ENCODE results near the gene USO1. TPM values are rescaled to one million over a fixed set of nuclear protein-coding genes. Genes with fewer than 3 reads are reported as not detected.
"Not testable (repeated sequence)": the region's sequence is repeated elsewhere in the genome, so short reads cannot be mapped to it uniquely, and the experiment has no call there.

The USO1 gene
- total RNA-seq, 1 donor from 2014 or later, result 216 TPM

DNA sequence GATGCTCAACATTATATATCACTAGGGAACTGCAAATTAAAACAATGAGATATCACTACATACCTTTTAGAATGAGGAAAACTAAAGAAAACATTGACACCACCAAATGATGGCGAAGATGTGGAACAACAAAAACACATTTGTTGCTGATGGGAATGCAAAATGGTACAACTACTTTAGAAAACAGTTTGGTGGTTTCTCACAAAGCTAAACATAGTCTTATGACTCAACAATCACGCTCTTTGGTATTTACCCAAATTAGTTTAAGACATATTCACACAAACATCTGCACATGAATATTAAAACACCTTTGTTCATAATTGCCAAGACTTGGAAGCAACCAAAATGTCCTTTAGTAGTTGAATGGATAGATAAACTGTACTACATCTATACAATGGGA lies 53.2 kb downstream of the USO1 start:
- DNase-seq, result no peak

DNA sequence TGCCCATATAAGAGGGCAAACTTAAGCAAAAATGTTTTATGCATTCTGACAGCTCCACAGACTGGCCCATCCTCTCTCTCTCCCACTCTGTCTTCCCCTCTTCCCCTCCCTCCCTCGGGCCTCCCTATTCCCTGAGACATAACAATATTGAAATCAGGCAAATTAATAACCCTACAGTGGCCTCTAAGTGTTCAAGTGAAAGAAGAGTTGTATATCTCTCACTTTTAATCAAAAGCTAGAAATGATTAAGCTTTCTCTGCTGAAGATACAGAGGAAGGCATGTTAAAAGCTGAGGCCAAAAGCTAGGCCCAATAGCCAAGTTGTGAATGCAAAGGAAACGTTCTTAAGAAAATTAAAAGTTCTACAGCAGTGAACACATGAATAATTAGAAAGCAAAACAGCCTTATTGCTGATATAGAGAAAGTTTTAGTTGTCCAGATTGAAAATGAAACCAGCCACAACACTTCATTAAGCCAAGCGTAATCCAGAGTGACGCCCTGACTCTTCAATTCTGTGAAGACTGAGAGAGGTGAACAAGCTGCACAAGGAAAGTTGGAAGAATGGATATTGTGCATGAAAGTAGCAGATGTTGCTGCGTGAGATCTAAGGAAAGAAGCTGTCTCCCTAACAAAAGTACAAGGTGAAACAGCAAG lies 54.9 kb downstream of the USO1 start:
- no peak for DNase-seq

DNA sequence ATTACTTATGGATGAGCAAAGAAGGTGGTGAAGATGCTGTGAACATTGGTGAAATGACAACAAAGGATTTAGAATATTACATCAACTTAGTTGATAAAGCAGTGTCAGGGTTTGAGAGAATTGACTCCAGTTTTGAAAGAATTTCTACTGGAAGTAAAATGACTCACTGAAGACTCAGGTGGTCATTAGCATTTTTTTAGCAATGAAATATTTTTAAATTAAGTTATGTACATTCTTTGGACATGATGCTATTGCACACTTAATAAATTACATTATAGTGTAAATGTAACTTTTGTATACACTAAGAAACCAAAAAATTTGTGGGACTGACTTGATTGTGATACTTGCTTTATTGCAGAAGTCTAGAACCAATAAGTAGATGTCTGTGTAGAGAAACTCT lies 56.9 kb downstream of the USO1 start:
- DNase-seq, result no peak

DNA sequence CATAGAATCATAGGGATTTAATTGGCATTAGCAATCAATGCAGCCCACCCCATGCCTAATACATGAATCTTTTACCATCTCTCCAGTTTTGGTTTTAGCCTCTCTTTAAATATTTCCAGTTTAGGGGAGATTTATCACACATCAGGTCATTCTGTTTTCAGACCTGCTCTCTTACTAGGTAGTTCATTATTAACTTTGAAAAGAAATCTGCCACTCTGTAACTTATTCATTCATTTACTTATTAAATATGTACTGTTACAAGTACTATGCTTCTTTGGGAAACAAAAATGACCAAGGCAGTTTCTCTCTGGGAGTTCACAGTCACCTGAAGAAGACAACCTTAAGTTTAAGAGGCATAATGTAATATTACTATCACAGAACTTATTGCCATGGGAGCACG lies 62.1 kb downstream of the USO1 start:
- no peak for DNase-seq

DNA sequence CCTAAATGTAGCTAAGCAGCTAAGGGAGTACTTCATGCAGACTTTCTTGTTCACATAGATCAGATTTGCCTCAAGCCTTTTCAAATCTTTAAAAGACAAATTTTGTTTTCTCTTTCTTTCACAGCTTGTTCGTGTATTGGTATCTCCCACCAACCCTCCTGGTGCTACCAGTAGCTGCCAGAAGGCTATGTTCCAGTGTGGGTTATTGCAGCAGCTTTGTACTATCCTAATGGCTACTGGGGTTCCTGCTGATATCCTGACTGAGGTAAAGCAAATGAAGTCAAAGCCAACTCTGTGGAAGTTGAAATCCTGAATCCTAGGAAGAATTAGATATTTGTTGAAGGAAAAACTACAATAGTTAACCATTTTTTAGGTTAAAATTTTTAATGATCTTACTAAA lies 62.6 kb downstream of the USO1 start:
- DNase-seq, result no peak

DNA sequence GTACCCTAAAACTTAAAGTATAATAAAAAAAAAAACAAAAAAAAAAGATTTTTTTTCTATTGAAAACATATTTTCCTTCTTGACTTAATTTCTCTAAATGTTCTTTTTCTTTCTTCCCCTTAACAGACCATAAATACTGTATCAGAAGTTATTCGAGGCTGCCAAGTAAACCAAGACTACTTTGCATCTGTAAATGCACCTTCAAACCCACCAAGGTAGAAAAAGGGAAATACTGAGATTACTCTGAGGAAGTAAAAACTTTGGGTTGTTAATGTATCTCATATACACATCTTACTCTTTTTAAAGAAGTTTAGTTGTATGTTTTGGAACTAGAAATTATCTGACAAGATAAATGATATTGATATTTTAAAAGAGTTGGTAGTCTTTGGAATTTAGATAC lies 65.6 kb downstream of the USO1 start:
- no peak for DNase-seq

DNA sequence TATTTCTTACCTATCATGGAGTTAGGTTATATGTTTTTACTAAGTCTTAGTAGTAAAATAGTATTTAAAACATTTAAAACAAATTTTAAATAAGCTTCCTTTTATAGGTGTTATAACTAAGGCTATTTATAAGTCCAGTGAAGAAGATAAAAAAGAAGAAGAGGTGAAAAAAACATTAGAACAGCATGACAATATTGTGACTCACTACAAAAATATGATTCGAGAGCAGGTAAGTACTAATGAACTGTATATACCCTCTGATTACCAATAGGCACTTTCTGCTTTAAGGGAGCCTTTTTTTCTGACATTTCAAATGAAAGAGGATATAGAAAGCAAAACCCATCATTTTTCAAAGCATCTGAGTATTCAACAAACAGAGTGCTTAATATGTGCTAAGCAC lies 76.6 kb downstream of the USO1 start:
- DNase-seq, result no peak

DNA sequence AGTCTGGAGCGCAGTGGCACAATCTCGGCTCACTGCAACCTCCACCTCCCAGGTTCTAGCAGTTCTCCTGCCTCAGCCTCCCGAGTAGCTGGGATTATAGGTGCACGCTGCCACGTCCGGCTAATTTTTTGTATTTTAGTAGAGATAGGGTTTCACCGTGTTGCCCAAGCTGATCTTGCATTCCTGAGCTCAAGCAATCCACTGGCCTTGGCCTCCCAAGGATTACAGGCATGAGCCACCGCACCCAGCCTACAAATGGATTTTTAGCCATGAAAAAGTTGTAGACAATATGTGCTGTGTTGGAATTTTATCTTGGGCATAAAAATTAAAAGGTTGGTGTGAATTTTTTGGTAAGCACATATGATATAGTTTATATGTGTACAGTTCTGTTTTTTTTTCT lies 81.7 kb downstream of the USO1 start:
- DNase-seq, result not testable (repeated sequence)

DNA sequence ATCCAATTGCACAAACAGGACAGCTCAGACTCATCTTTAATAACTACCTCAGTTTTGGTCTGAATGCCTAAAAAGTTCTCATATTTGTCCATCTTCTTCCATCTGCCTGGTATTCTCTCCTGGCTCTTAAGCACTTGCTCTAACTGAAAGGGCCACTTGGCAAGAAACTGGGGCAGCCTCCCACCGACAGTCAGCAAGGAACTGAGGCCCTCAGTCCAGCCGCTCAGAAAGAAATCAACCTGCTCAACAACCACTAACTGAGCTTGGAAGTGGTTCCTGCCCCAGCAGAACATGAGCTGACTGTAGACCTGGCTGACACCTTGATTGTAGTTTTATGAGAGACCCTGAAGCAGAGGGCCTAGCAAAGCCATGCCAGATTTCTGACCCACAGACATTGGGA lies 93.5 kb downstream of the USO1 start:
- DNase-seq, result no peak

DNA sequence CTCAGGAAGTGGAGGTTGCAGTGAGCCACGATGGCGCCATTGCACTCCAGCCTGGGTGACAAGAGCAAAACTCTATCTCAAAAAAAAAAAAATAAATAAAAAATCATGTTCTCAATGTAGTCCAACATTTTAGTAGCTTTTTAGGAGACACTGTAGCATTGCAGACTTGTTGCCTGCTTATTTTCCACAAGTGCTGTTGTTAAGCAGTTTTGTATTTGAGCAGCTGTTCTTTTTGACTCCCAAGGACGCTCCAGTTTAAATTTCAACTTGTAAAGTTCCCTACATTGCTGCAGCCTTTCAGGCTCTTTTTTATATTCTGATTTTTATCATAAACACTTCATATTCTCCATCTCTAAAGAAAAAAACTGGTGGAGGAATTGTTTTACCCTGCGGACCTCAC lies 94.7 kb downstream of the USO1 start:
- no peak for DNase-seq

DNA sequence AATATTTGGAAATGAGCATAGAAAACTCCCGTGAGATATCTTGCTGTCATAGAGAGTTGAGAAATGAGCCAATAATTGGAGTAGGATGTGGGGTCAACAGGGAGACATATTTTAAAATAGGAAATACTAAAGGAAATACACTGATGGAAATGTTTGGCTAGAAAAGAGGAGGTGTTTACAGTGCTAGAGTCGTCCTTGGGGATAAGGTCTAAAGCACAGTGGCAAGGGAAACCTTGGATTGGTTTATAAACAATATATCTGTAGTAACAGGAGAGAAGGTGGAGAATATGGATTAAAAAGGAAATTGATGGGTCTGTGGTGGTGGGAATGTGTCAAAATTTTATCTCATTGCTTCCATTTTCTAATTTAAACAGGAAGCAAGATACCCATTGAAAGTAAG lies 95.8 kb downstream of the USO1 start:
- DNase-seq, result no peak

DNA sequence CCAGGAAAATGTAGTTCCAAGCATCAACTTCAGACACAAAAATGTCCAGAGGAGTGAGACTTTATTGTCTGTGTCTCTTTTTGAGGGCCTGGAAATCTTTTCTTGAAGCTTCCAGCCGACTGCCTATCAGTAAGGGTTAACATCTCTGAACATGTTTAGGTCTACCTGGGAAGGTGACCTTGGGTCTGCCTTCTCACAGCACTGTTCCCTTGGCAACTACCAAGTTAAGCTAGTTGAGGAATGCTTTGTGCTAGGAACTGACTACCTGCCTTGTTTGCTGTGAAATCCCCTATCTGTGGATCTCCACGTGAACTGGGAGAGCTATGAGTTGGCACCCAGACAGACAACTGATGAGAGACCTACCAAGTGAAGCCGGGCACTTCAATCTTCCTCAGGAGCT lies 96.3 kb downstream of the USO1 start:
- DNase-seq, result no peak

DNA sequence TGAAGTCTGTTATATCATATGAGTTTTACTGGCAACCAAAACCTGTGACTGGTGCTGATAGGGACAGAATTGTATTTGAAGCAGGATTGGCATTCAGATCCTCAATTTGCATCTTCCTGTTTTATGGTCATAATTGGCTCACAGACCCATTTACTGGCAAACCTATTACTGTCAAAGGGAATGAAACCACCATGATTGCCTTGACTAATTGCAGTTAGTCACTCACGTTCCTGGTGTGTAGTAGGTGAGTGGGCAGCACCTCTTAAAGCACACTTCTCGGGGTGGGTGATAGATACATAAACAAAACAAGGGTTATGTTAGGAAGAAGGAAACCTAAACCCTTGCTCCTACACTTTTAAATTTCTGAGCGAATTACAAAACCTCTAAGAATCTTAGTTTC lies 96.8 kb downstream of the USO1 start:
- DNase-seq, result no peak

DNA sequence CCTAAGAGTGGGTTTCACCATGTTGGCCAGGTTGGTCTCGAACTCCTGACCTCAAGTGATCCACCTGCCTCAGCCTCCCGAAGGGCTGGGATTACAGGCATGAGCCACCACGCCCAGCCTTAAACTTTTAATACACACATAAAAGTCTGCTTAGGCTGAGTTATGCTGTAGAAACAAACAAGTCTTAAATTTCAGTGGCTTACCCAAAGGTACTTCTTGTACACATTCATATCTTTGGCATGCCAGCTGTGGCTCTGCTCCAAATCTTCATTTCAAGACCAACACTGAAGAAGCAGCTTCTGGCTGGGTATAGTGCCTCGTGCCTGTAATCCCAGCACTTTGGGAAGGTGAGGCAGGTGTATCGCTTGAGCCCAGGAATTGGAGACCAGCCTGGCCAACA lies 97.6 kb downstream of the USO1 start:
- no peak for DNase-seq

DNA sequence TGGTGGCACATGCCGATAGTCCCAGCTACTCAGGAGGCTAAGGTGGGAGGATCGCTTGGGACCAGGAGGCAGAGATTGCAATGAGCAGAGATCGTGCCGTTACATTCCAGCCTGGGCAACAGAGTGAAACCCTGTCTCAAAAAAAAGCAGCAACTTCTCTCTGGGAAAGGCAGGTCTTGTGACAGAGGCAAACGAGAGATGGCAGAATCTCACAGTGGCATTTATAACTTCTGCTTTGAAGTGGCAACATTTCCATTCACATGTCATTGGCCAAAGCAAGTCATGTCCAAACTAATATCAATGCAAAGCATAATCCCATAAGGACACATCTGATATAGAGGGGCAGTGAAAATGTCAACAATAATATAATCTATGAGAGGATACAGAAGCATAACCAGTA lies 98.0 kb downstream of the USO1 start:
- no peak for DNase-seq

DNA sequence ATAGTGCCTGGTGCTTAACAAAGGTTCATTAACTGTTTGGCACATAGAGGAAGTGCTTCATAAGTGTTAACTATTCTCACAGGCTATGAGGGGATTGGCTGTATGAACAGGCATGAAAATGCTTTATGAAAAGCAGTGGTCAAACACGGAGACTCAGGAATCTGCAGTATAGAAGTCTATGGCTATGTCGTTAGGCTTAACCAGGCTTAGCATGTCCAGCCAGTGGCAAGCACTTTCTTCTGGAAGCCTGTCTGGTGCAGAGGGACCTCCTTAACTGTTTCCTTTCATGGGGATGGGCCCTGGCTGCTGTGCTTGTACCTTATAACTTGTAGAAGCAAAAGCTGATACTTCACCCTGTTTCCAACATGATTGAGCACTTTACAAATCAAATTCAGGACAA lies 99.4 kb downstream of the USO1 start:
- no peak for DNase-seq

DNA sequence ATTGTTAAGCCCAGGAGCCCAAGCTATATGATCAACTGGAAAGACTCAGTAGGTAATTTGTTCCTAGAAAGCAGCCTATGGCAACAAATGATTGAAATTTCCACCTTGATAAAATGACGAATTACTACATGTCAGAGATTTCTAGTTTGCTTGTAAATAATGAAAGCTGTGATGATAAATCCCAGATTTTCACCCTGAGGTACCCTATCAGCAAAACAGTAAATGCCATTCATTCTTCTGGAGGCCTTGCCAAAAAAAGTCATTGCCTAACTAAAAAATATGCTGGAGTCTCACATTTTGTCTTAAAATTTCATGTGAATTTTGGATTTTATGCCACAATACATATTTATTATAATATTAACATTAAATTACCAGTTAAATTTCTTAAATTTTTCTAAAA lies 106.5 kb downstream of the USO1 start:
- DNase-seq, result no peak

DNA sequence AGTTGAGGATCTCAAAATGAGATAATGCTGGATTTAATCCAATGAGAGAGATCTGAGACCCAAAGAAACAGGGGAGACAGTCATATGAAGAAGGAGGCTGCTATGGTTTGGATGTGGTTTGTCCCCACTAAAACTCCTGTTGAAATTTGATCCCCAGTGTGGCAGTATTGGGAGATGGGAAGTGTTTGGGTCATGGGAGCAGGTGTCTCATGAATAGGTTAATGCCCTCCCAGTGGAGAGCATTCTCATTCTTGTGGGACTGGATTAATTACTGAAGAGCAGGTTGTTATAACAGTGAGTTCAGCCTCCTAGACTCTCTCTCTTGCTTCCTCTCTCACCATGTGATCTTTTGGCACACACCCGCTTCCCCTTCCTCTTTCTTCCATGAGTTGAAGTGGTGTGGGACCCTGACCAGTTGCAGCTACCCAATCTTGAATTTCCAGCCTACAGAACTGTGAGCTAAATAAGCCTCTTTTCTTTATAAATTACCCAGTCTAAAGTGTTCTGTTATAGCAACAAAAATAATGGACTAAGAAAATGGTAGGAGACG lies 107.6 kb downstream of the USO1 start:
- no peak for DNase-seq

DNA sequence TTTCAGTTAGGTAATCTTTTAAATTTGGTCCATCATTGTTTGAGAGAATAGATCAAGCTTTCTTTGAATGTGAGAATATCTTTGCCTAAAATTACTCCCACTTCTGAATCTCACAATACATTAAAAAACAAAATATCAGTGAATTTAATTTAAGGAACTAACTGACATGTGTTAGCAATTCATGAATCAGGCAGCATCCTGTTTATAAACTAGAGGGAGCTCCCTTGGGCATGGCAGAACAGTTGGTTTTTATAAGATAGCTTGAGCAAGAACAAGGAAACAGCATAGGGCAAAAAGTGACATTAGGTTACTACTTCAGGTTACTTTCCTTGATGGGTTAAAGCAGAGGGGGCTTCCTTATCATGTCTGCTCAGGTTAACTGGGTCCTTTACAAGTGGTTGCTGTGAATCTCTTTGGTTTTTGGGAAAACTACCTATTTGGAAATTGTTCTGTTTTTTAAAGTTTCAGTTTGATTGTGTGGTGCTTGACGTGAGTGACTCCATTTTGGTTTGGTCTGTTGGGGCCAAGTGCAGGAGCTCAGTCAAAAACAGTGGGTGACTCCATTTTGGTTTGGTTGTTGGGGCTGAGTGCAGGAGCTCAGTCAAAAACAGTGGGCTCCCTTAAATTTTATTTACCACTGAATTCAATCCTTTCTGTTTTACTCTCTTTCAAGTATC lies 109.9 kb downstream of the USO1 start:
- no peak for DNase-seq

DNA sequence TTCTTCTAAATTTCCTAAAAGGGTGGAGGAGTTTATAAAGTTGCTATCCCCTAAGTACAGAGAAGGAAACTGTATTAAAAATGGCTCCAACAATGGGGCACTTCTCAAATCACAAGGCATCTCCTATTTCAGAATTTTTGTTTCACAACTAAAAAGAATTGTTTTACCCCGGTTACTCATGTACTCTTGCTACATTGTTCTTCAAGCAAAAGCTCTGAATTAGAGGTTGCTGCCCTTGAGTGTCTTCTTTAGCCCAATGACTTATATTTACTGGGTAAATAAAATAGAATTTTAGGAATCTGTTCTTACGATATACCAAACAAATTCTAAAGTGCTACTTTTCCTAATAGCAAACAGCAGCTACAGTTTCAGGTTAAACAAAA lies 110.4 kb downstream of the USO1 start:
- no peak for DNase-seq

DNA sequence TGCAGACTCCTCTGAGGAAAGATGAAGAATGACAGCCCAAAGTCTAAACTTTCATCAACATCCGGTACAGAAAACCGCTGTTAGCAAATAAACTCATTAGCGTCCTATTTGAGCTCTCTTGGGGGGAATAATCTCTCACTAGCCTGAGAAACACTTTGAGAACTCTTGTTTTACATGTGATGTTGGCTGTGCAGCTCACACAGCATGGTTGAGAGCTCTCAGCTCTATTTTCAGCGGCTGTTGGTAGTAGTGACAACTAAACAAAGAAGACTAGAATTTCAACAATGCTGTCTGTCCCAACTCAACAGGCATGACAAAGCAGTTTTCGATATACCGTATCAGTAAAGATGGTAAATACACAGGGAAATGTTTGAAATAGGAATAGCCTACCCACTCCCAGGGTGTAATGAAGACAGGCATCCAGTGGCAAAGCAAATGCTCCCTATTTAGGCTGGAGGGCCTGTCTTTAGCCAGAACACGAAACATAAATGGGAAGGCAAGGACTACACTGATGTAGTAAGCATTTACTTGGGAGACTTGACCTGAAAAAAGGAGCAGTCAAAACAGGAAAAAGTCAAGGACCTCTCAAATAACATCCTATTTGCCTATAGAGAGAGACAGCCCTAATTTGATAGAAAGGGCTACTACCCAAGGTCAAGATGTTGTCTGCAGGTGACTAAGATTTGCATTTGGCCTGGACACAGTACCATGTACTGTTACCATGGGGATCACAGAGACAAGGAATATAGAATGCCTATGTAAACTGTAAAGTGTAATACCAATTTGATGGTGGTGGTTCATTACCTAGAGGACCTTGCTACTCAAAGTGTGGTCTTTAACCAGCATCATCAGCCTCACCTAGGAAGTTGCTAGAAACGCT lies 117.5 kb downstream of the USO1 start:
- no peak for DNase-seq

DNA sequence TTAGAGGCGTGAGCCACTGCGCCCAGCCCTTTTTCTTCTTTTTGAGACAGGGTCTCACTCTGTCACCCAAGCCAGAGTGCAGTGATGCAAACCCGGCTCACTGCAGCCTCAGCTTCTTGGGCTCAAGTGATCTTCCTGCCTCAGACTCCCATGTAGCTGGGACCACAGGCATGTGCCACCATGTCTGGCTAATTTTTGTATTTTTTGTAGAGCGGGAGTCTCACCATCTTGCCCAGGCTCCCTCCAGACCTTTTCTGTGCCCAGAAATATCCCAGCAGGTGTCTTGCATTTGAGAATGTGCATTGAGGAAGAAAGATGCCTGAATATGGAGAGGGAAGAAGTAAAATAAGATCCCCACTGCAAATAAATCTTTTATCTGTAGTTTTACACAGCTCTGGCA lies 119.2 kb downstream of the USO1 start:
- DNase-seq, result no peak

DNA sequence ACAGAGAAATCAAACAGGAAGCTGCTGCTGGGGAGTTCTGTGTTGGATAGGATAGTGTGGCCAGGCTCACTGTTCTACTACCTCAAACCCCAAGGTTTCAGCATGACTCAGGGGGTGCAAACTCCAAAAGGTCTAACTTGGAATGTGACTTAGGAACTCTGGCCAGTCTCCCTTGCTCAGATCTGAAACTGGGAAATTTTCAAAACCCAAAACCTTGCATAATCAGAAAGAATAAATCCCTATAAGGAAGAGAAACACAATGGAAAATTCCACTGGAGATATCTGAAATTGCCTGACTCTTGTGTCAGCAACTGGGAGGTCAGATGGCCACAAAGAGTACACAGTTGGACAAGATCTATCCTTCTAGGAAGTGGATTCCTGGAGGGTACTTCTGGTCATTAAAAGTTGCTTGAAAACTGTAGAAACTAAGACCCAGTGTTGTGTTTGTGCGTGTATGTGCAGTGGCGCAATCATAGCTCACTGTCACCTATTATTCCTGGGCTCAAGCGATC lies 119.8 kb downstream of the USO1 start:
- no peak for DNase-seq

Measured in tongue (tissue), 2 donors.